ENCODE results near the gene GLYATL1.

Gene GLYATL1

GRCh38 chr11:58926251-58926650, 13.0 kb upstream of the GLYATL1 start:
- DNase-seq (ENCODE audit: low read depth in 1 of 2, low spot score in 1 of 2): no peak

- DNase-seq (ENCODE audit: low read depth in 1 of 2, low spot score in 1 of 2): no peak
Observed at GRCh38 chr11:58926695-58927094, 12.6 kb upstream of the GLYATL1 start.

- no peak for DNase-seq (ENCODE audit: low read depth in 1 of 2, low spot score in 1 of 2)
Observed at GRCh38 chr11:58927393-58928106, 11.7 kb upstream of the GLYATL1 start.

- no peak for DNase-seq (ENCODE audit: low read depth in 1 of 2, low spot score in 1 of 2)
Observed at GRCh38 chr11:58928107-58928499, 11.2 kb upstream of the GLYATL1 start.

GRCh38 chr11:58928691-58929090, 10.6 kb upstream of the GLYATL1 start:
- DNase-seq (ENCODE audit: low read depth in 1 of 2, low spot score in 1 of 2): no peak

GRCh38 chr11:58930926-58931325, 8.4 kb upstream of the GLYATL1 start:
- no peak for DNase-seq (ENCODE audit: low read depth in 1 of 2, low spot score in 1 of 2)

GRCh38 chr11:58933661-58934060, 5.6 kb upstream of the GLYATL1 start:
- DNase-seq (ENCODE audit: low read depth in 1 of 2, low spot score in 1 of 2): no peak

- DNase-seq (ENCODE audit: low read depth in 1 of 2, low spot score in 1 of 2): no peak
Observed at GRCh38 chr11:58934945-58935513, 4.3 kb upstream of the GLYATL1 start.

GRCh38 chr11:58938398-58938797, 890 bp upstream of the GLYATL1 start:
- no peak for DNase-seq (ENCODE audit: low read depth in 1 of 2, low spot score in 1 of 2)

GRCh38 chr11:58940028-58940427, 740 bp downstream of the GLYATL1 start:
- no peak for DNase-seq (ENCODE audit: low read depth in 1 of 2, low spot score in 1 of 2)

GRCh38 chr11:58941838-58942237, 2.5 kb downstream of the GLYATL1 start:
- DNase-seq (ENCODE audit: low read depth in 1 of 2, low spot score in 1 of 2): no peak

GRCh38 chr11:58945663-58946062, 6.4 kb downstream of the GLYATL1 start:
- no peak for DNase-seq (ENCODE audit: low read depth in 1 of 2, low spot score in 1 of 2)

- DNase-seq (ENCODE audit: low read depth in 1 of 2, low spot score in 1 of 2): no peak
Observed at GRCh38 chr11:58949184-58949583, 9.9 kb downstream of the GLYATL1 start.

GRCh38 chr11:58957922-58958321, 18.6 kb downstream of the GLYATL1 start:
- no peak for DNase-seq (ENCODE audit: low read depth in 1 of 2, low spot score in 1 of 2)

- DNase-seq (ENCODE audit: low read depth in 1 of 2, low spot score in 1 of 2): no peak
Observed at GRCh38 chr11:58958500-58958899, 19.2 kb downstream of the GLYATL1 start.

- DNase-seq (ENCODE audit: low read depth in 1 of 2, low spot score in 1 of 2): no peak
Observed at GRCh38 chr11:58963551-58964104, 24.3 kb downstream of the GLYATL1 start.

- DNase-seq (ENCODE audit: low read depth in 1 of 2, low spot score in 1 of 2): no peak
Observed at GRCh38 chr11:58965246-58965985, 26.1 kb downstream of the GLYATL1 start.

- no peak for DNase-seq (ENCODE audit: low read depth in 1 of 2, low spot score in 1 of 2)
Observed at GRCh38 chr11:58968251-58968711, 29.0 kb downstream of the GLYATL1 start.

- no peak for DNase-seq (ENCODE audit: low read depth in 1 of 2, low spot score in 1 of 2)
Observed at GRCh38 chr11:58977470-58977869, 38.2 kb downstream of the GLYATL1 start.

GRCh38 chr11:58979222-58979621, 39.9 kb downstream of the GLYATL1 start:
- DNase-seq (ENCODE audit: low read depth in 1 of 2, low spot score in 1 of 2): no peak

GRCh38 chr11:58980159-58980843, 41.0 kb downstream of the GLYATL1 start:
- no peak for DNase-seq (ENCODE audit: low read depth in 1 of 2, low spot score in 1 of 2)

Data from activated T-helper 1 cell treated with anti-CD3 and anti-CD28 coated beads, Interleukin-2, amount 50 U/mL, for 16 hours (primary cell).